ENCODE data around the gene C2orf42. TPM values are rescaled to one million over a fixed set of nuclear protein-coding genes. Genes with fewer than 3 reads are reported as not detected.

C2orf42 gene
- total and polyA plus RNA-seq, 2 of the 4 experiments (the other 2 are of a cell fraction): 7.5 to 31.5 TPM

- H3K36me3 ChIP-seq (ENCODE audit: control insufficient read depth, insufficient read depth, low read length): no peaks in the 10 kb centered on the region
- H3K4me3 ChIP-seq (ENCODE audit: insufficient read depth, low read depth, low read length): no peak overlapping the region
- BruUV-seq (replicated peaks): no TSS peak
- ChIA-PET CTCF (no interaction called here), POLR2A (ENCODE audit: unreplicated experiment) (no interaction called here)
- peak overlapping the region; percentile 69; the same call in 1 of the 2 replicates for H3K56ac ChIP-seq (ENCODE audit: extremely low read depth, insufficient read depth, low read length)
- peak overlapping the region; percentile 92 for H4K91ac ChIP-seq (ENCODE audit: insufficient read depth, low read depth, low read length)
- H3K9me1 ChIP-seq (ENCODE audit: insufficient read depth, low read length): peaks cover 16% of the 10 kb centered on the region
- H2BK120ac ChIP-seq (ENCODE audit: low read depth, low read length): peak overlapping the region; percentile 95
- peaks cover 26% of the 10 kb centered on the region for H3K4me1 ChIP-seq (ENCODE audit: control insufficient read depth, insufficient read depth, low read length)
- H3K4ac ChIP-seq (ENCODE audit: low read depth, low read length): peak overlapping the region; percentile 87
- H4K5ac ChIP-seq (ENCODE audit: low read depth, low read length): peak overlapping the region; percentile 76
- peak overlapping the region; percentile 83 for H2BK20ac ChIP-seq (ENCODE audit: low read depth, low read length)
- peak overlapping the region; percentile 64 to 90 for H4K8ac ChIP-seq (ENCODE audit: low read depth in 2 of 2, low read length in 2 of 2)
- peaks cover 0 to 3% of the 10 kb centered on the region in 2 experiments; a peak in 1 of 4 replicates for H3K79me1 ChIP-seq (ENCODE audit: low read depth in 1 of 2, low read length in 2 of 2)
- H2BK15ac ChIP-seq (ENCODE audit: low read depth, low read length): peak overlapping the region; percentile 73; the same call in 2 of the 3 replicates
- H2BK5ac ChIP-seq (ENCODE audit: low read depth, low read length, poor library complexity, severe bottlenecking): peak overlapping the region; percentile 79
- no peak for TF ChIP-seq RAD21 (IDR thresholded peaks at IDR 0.05; ENCODE audit: low read length)
- TF ChIP-seq BHLHE40 (IDR thresholded peaks at IDR 0.05; ENCODE audit: low read depth, low read length): no peak
- no peak for TF ChIP-seq MXI1 (IDR thresholded peaks at IDR 0.05; ENCODE audit: borderline replicate concordance, low read depth, low read length)
- TF ChIP-seq CTCF (conservative IDR thresholded peaks at IDR 0.05; ENCODE audit: low read depth, low read length): no peak
- TF ChIP-seq CEBPB (IDR thresholded peaks at IDR 0.05; ENCODE audit: low read depth, low read length): no peak
- TF ChIP-seq FOS (IDR thresholded peaks at IDR 0.05; ENCODE audit: low read depth, low read length): no peak
- TF ChIP-seq RCOR1 (IDR thresholded peaks at IDR 0.05; ENCODE audit: insufficient replicate concordance, low read length): no peak
- no peak for TF ChIP-seq USF2 (IDR thresholded peaks at IDR 0.05; ENCODE audit: low read depth, low read length)
- no peaks in the 10 kb centered on the region for H3K27me3 ChIP-seq (ENCODE audit: control insufficient read depth, insufficient read depth, low read length)
- DNase-seq: peak; percentile 71
- in situ Hi-C loops (cut with MboI; ENCODE audit: low sequenced_read_pairs) (no loop called here), intact Hi-C loops (cut with micrococcal nuclease) (loop anchor here (2.0 kb wide), 1 partner anchor 17 kb away; no protein-coding TSS in a partner anchor), dilution Hi-C loops (cut with HindIII; ENCODE audit: low sequenced_read_pairs, unreplicated experiment) (no loop called here)
- peak overlapping the region; percentile 67 for H3K27ac ChIP-seq (ENCODE audit: insufficient read depth, low read length)
- peak overlapping the region; percentile 94 for H2AK5ac ChIP-seq (ENCODE audit: low read depth, low read length)
- H4K20me1 ChIP-seq (ENCODE audit: insufficient read depth, low read length): no peaks in the 10 kb centered on the region
- H3K14ac ChIP-seq (replicated peaks; ENCODE audit: low read depth, low read length): peak overlapping the region; percentile 80
- no peaks in the 10 kb centered on the region for H3K9me3 ChIP-seq (ENCODE audit: control insufficient read depth, insufficient read depth, low read length)
- H2AFZ ChIP-seq (replicated peaks; ENCODE audit: low read length, poor library complexity): peak overlapping the region; percentile 83
- peak overlapping the region; percentile 73 for H3K23ac ChIP-seq (ENCODE audit: low read depth, low read length)
- peak overlapping the region; percentile 56 for H2AK9ac ChIP-seq (replicated peaks; ENCODE audit: low read depth, low read length, poor library complexity)
- 100% methylated on average over 1 of the region's 7 CpGs; no CpG with 5 or more reads in 1 of the 2 experiments for WGBS, 2 experiments (ENCODE audit: extremely low coverage in 2 of 2, insufficient read length in 1 of 2)
- H3K9ac ChIP-seq (ENCODE audit: low read depth, low read length): peak overlapping the region; percentile 20; the same call in 1 of the 2 replicates
- peak; percentile 90 for ATAC-seq (ENCODE audit: low read depth)
- peak overlapping the region; percentile 74 for H3K18ac ChIP-seq (ENCODE audit: low read depth, low read length)
- H3K4me2 ChIP-seq (ENCODE audit: low read depth, low read length): peak overlapping the region; percentile 81
Measured at GRCh38 chr2:70111752-70112591, 78.8 kb downstream of the C2orf42 start.
